GM12891 (cell line): ENCODE data around the gene PIP4K2A.

ENCODE experiments used
- POLR2A ChIP-seq: IDR thresholded peaks from 2 replicates; pipeline ENCODE4 v1.6.1; 2011; ENCODE audit warnings: low read depth, low read length, control low read depth
- POLR2AphosphoS5 ChIP-seq: IDR thresholded peaks from 2 replicates; pipeline ENCODE4 v1.6.1; 2011; ENCODE audit warnings: low read depth, low read length, control low read depth
- SPI1 ChIP-seq: IDR thresholded peaks from 2 replicates; pipeline ENCODE4 v1.6.1; 2011; ENCODE audit warnings: low read depth, low read length, control low read depth
- TAF1 ChIP-seq: IDR thresholded peaks from 2 replicates; pipeline ENCODE4 v1.6.1; 2011; ENCODE audit warnings: low read depth, low read length, control low read depth

GRCh38 chr10:22495396-22495795, 219.0 kb downstream of the PIP4K2A start:
- no peak for TF ChIP-seq POLR2A
- TF ChIP-seq TAF1, result no peak
- TF ChIP-seq POLR2AphosphoS5, result no peak
- no peak for TF ChIP-seq SPI1
